WTC11 (cell line): ENCODE results near the gene MSANTD2. TPM values are rescaled to one million over a fixed set of nuclear protein-coding genes. Genes with fewer than 3 reads are reported as not detected.

Source experiments
- ATAC-seq: fragments of 200-7000 bp; cut with Tn5 transposase; 2 replicates; pipeline ENCODE4 v1.10.0; 2021; ENCODE audit warnings: mild to moderate bottlenecking, moderate library complexity
- CTCF ChIA-PET: fragments of 300-600 bp; sonication (Branson Sonifier 250); formaldehyde crosslinking; loops from one replicate; lab custom pipeline; 2021; ENCODE audit warnings: antibody characterized with exemption; lab: Charles Lee
- POLR2A ChIA-PET: fragments of 350-600 bp; sonication (Branson Sonifier 250); formaldehyde crosslinking; loops from one replicate; lab custom pipeline; 2021; ENCODE audit warnings: antibody characterized with exemption; lab: Charles Lee
- DNase-seq: peaks from one replicate; pipeline ENCODE4 v3.0.0; 2021; ENCODE audit warnings: low spot score
- H3K27ac Mint-ChIP-seq: 2 replicates; pipeline ENCODE4 v1.8.0; 2021; ENCODE audit warnings: mixed read lengths
- H3K27me3 Mint-ChIP-seq: 2 replicates; pipeline ENCODE4 v1.8.0; 2021; ENCODE audit warnings: low read depth, mild to moderate bottlenecking, moderate library complexity, mixed read lengths
- H3K36me3 Mint-ChIP-seq: 2 replicates; pipeline ENCODE4 v1.8.0; 2021; ENCODE audit warnings: mixed read lengths
- H3K4me1 Mint-ChIP-seq: 2 replicates; pipeline ENCODE4 v1.8.0; 2022; ENCODE audit warnings: mixed read lengths
- H3K4me3 Mint-ChIP-seq: 2 replicates; pipeline ENCODE4 v1.8.0; 2021; ENCODE audit warnings: mild to moderate bottlenecking, moderate library complexity, mixed read lengths
- H3K9me3 Mint-ChIP-seq: 2 replicates; pipeline ENCODE4 v1.8.0; 2021; ENCODE audit warnings: mixed read lengths
- EMX1 ChIP-seq: fragments of 250-450 bp; sonication (Bioruptor Pico); IDR thresholded peaks from 2 replicates; pipeline ENCODE4 v1.8.0; 2021; ENCODE audit warnings: mild to moderate bottlenecking
- ESRRA ChIP-seq: sonication (generic); formaldehyde crosslinking; IDR thresholded peaks from 2 replicates; pipeline ENCODE4 v1.8.1; 2022; ENCODE audit warnings: mild to moderate bottlenecking, missing genetic modification reagents, borderline replicate concordance
- GABPB1 ChIP-seq: sonication (generic); formaldehyde crosslinking; IDR thresholded peaks from 2 replicates; pipeline ENCODE4 v1.8.1; 2023; ENCODE audit warnings: mild to moderate bottlenecking, missing genetic modification reagents
- GTF2I ChIP-seq: fragments of 250-450 bp; sonication (Bioruptor Pico); conservative IDR thresholded peaks from 2 replicates; pipeline ENCODE4 v1.4.0; 2021; ENCODE audit warnings: mild to moderate bottlenecking
- HMGXB4 ChIP-seq: sonication (generic); formaldehyde crosslinking; IDR thresholded peaks from 2 replicates; pipeline ENCODE4 v1.8.1; 2023; ENCODE audit warnings: mild to moderate bottlenecking, moderate library complexity, missing genetic modification reagents
- IRF2 ChIP-seq: sonication (generic); formaldehyde crosslinking; IDR thresholded peaks from 2 replicates; pipeline ENCODE4 v1.8.0; 2022; ENCODE audit warnings: low read depth, missing genetic modification reagents, borderline replicate concordance
- KAT7 ChIP-seq: sonication (generic); formaldehyde crosslinking; IDR thresholded peaks from 2 replicates; pipeline ENCODE4 v1.8.1; 2023; ENCODE audit warnings: missing genetic modification reagents, mild to moderate bottlenecking, borderline replicate concordance
- MLX ChIP-seq: sonication (generic); formaldehyde crosslinking; IDR thresholded peaks from 2 replicates; pipeline ENCODE4 v1.8.1; 2023; ENCODE audit warnings: mild to moderate bottlenecking, missing genetic modification reagents, moderate library complexity
- MYBL2 ChIP-seq: sonication (generic); formaldehyde crosslinking; IDR thresholded peaks from 2 replicates; pipeline ENCODE4 v1.8.1; 2023; ENCODE audit warnings: mild to moderate bottlenecking, moderate library complexity, missing genetic modification reagents
- NFE2L1 ChIP-seq: sonication (generic); formaldehyde crosslinking; IDR thresholded peaks from 2 replicates; pipeline ENCODE4 v1.8.1; 2023; ENCODE audit warnings: missing genetic modification reagents
- PRDM15 ChIP-seq: sonication (generic); formaldehyde crosslinking; IDR thresholded peaks from 2 replicates; pipeline ENCODE4 v1.8.0; 2022; ENCODE audit warnings: missing genetic modification reagents
- PRRX2 ChIP-seq: fragments of 250-450 bp; sonication (Bioruptor Pico); IDR thresholded peaks from 2 replicates; pipeline ENCODE4 v1.8.0; 2021; ENCODE audit warnings: mild to moderate bottlenecking
- SOX15 ChIP-seq: fragments of 250-450 bp; sonication (Bioruptor Pico); IDR thresholded peaks from 2 replicates; pipeline ENCODE4 v1.9.0; 2021; ENCODE audit warnings: mild to moderate bottlenecking
- SP1 ChIP-seq: sonication (generic); formaldehyde crosslinking; conservative IDR thresholded peaks from 2 replicates; pipeline ENCODE4 v1.8.1; 2022; ENCODE audit warnings: missing genetic modification reagents
- TEAD4 ChIP-seq: sonication (generic); formaldehyde crosslinking; IDR thresholded peaks from 2 replicates; pipeline ENCODE4 v1.8.0; 2022; ENCODE audit warnings: mild to moderate bottlenecking, missing genetic modification reagents
- ZBTB43 ChIP-seq: sonication (generic); formaldehyde crosslinking; IDR thresholded peaks from 2 replicates; pipeline ENCODE4 v1.8.1; 2023; ENCODE audit warnings: mild to moderate bottlenecking, missing genetic modification reagents
- ZNF396 ChIP-seq: fragments of 250-450 bp; sonication (Bioruptor Pico); IDR thresholded peaks from 2 replicates; pipeline ENCODE4 v1.8.0; 2021; ENCODE audit warnings: mild to moderate bottlenecking, moderate library complexity, borderline replicate concordance
- total RNA-seq: library from RNA; stranded (reverse); gene quantifications from 3 replicates; pipeline ENCODE4 v1.2.3, GENCODE V29; 2021
- TF ChIP-seq, protein P1 (sequence below): sonication (generic); formaldehyde crosslinking; IDR thresholded peaks from 2 replicates; pipeline ENCODE4 v1.8.0; 2022; ENCODE audit warnings: mild to moderate bottlenecking, missing genetic modification reagents
- TF ChIP-seq, protein P2 (sequence below): sonication (generic); formaldehyde crosslinking; IDR thresholded peaks from 2 replicates; pipeline ENCODE4 v1.8.1; 2022; ENCODE audit warnings: mild to moderate bottlenecking, moderate library complexity, missing genetic modification reagents
- TF ChIP-seq, protein P3 (sequence below): fragments of 250-450 bp; sonication (Bioruptor Pico); IDR thresholded peaks from 2 replicates; pipeline ENCODE4 v1.8.0; 2021; ENCODE audit warnings: mild to moderate bottlenecking
- TF ChIP-seq, protein P4 (sequence below): sonication (generic); formaldehyde crosslinking; conservative IDR thresholded peaks from 2 replicates; pipeline ENCODE4 v1.8.1; 2023; ENCODE audit warnings: mild to moderate bottlenecking, low read depth, missing genetic modification reagents, moderate library complexity

Gene MSANTD2
- total RNA-seq, 1 experiment from 2014 or later = 17.5 TPM

- ATAC-seq (no peak), DNase-seq (no peak)
- Mint-ChIP-seq H3K36me3 (no peaks in the 10 kb centered on the region), H3K4me3 (no peak overlapping the region), H3K9me3 (no peaks in the 10 kb centered on the region), H3K27me3 (peaks cover 40% of the 10 kb centered on the region), H3K27ac (no peak overlapping the region), H3K4me1 (peaks cover 12% of the 10 kb centered on the region)
- TF ChIP-seq PRDM15 (CRISPR knock-in tag) (no peak), IRF2 (no peak), NFE2L1 (CRISPR knock-in tag) (no peak), ZBTB43 (CRISPR knock-in tag) (no peak), ESRRA (no peak), EMX1 (CRISPR knock-in tag) (no peak), TEAD4 (CRISPR knock-in tag) (no peak), GTF2I (no peak), HMGXB4 (CRISPR knock-in tag) (no peak), SP1 (CRISPR knock-in tag) (no peak), KAT7 (CRISPR knock-in tag) (no peak), GABPB1 (CRISPR knock-in tag) (no peak), ZNF396 (no peak), MLX (CRISPR knock-in tag) (no peak), SOX15 (CRISPR knock-in tag) (no peak)
- TF ChIP-seq, protein P1, sequence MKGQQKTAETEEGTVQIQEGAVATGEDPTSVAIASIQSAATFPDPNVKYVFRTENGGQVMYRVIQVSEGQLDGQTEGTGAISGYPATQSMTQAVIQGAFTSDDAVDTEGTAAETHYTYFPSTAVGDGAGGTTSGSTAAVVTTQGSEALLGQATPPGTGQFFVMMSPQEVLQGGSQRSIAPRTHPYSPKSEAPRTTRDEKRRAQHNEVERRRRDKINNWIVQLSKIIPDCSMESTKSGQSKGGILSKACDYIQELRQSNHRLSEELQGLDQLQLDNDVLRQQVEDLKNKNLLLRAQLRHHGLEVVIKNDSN (CRISPR knock-in tag) = no peak
- TF ChIP-seq, protein P2, sequence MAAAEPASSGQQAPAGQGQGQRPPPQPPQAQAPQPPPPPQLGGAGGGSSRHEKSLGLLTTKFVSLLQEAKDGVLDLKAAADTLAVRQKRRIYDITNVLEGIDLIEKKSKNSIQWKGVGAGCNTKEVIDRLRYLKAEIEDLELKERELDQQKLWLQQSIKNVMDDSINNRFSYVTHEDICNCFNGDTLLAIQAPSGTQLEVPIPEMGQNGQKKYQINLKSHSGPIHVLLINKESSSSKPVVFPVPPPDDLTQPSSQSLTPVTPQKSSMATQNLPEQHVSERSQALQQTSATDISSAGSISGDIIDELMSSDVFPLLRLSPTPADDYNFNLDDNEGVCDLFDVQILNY (CRISPR knock-in tag) = no peak
- ChIA-PET CTCF (interaction anchor here (1.6 kb wide), 1 partner anchor 14 kb away, joined by 6 read pairs; no protein-coding TSS in a partner anchor), POLR2A (no interaction called here)
These were observed 68.0 kb downstream of the MSANTD2 start for GRCh38 chr11:124732230-124732629.

GRCh38 chr11:124729571-124729970, 70.6 kb downstream of the MSANTD2 start:
- Mint-ChIP-seq H3K4me1 (peaks cover 30% of the 10 kb centered on the region), H3K36me3 (no peaks in the 10 kb centered on the region), H3K27ac (no peak overlapping the region), H3K9me3 (no peaks in the 10 kb centered on the region), H3K27me3 (peaks cover 28% of the 10 kb centered on the region), H3K4me3 (no peak overlapping the region)
- CTCF ChIA-PET = no interaction called here
- DNase-seq (no peak), ATAC-seq (no peak)
- POLR2A ChIA-PET = no interaction called here
- TF ChIP-seq, protein P3, sequence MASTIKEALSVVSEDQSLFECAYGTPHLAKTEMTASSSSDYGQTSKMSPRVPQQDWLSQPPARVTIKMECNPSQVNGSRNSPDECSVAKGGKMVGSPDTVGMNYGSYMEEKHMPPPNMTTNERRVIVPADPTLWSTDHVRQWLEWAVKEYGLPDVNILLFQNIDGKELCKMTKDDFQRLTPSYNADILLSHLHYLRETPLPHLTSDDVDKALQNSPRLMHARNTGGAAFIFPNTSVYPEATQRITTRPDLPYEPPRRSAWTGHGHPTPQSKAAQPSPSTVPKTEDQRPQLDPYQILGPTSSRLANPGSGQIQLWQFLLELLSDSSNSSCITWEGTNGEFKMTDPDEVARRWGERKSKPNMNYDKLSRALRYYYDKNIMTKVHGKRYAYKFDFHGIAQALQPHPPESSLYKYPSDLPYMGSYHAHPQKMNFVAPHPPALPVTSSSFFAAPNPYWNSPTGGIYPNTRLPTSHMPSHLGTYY (CRISPR knock-in tag) = no peak
- TF ChIP-seq MYBL2 (no peak), PRRX2 (CRISPR knock-in tag) (no peak)
- TF ChIP-seq, protein P4, sequence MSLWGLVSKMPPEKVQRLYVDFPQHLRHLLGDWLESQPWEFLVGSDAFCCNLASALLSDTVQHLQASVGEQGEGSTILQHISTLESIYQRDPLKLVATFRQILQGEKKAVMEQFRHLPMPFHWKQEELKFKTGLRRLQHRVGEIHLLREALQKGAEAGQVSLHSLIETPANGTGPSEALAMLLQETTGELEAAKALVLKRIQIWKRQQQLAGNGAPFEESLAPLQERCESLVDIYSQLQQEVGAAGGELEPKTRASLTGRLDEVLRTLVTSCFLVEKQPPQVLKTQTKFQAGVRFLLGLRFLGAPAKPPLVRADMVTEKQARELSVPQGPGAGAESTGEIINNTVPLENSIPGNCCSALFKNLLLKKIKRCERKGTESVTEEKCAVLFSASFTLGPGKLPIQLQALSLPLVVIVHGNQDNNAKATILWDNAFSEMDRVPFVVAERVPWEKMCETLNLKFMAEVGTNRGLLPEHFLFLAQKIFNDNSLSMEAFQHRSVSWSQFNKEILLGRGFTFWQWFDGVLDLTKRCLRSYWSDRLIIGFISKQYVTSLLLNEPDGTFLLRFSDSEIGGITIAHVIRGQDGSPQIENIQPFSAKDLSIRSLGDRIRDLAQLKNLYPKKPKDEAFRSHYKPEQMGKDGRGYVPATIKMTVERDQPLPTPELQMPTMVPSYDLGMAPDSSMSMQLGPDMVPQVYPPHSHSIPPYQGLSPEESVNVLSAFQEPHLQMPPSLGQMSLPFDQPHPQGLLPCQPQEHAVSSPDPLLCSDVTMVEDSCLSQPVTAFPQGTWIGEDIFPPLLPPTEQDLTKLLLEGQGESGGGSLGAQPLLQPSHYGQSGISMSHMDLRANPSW (CRISPR knock-in tag) = no peak
